Cardiac septum (tissue), 1 donor: ENCODE data around the gene UCKL1. TPM values are rescaled to one million over a fixed set of nuclear protein-coding genes. Genes with fewer than 3 reads are reported as not detected.
A peak's percentile ranks its signal among the peaks of the same experiment; 100 is the strongest.
"Not testable (repeated sequence)": the region's sequence is repeated elsewhere in the genome, so short reads cannot be mapped to it uniquely, and the experiment has no call there.

ENCODE experiments used
- DNase-seq: peaks from one replicate; pipeline ENCODE4 v3.0.0-alpha.2; 2020; ENCODE audit warnings: low spot score
- intact Hi-C: fragments of 100-400 bp; cut with DNase I; formaldehyde crosslinking; loops from one replicate; pipeline ENCODE4 v1.14.0; 2022
- total RNA-seq: library from RNA; stranded (reverse); fragmentation: NEBNext Ultra II Directional; extraction: Animal tissue kit (Norgen Biotek cat#: 25700); gene quantifications from one replicate; pipeline ENCODE4 v1.2.1, GENCODE V29; 2021
- donor health status: DM: no; HTN: no; CAD: no.

The UCKL1 gene
- total RNA-seq, 1 donor from 2014 or later = 43.2 TPM

DNA sequence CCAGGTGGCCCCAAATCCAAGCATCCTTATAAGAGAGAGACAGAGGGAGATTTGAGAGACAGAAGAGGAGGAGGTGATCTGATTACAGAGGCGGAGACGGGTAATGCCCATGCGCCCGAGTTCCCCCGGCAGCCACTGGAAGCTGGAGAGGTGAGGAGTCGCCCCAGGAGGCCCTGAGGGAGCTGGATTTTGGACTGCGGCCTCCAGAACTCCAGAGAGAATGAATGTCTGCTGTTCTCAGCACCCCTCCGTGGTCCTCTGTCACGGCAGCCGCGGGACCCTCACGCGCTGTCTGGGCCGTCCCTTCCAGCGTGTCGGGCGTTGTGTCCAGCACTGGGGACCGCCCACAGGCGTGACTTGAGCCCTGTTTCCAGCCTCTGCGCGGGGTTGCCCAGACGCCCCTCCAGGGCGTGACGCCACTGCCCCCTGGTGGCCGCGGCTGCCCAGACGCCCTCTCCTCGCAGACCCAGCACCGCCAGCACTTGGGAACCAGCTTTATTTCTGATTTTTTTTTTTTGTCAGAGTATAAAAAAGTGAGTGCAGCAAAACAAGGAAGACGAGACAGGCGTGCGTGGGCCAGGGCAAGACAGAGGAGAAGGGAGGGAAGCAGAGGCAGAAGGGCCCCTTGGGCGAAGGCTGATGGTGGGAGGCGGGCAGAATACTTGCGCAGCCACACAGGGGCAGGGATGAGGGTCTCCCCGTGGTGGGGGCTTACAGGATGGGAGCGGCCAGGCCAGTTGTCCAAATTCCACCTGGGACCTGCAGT lies 17.6 kb upstream of the UCKL1 start:
- intact Hi-C loops = loop anchor here (2.0 to 10.0 kb wide), 3 partner anchors 65 to 437 kb away; partner anchors contain the start of gene PTK6

DNA sequence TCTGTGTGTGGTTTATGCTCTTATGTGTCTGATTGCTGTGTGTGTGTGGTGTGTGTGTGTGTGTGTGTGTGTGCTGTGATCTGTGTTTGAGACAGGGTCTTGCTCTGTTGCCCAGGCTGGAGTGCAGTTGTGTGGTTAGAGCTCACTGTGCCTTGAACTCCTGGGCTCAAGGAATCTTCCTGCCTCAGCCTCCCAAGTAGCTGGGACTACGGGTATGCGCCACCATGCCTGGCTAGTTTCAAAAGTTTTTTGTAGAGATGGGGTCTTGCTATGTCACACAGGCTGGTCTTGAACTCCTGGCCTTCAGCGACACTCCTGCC lies 16.9 kb upstream of the UCKL1 start:
- no peak for DNase-seq
- intact Hi-C loops = loop anchor here (2.0 to 10.0 kb wide), 2 partner anchors 64 to 188 kb away; no protein-coding TSS in a partner anchor

More for the DNA sequence above, 17.6 kb upstream of the UCKL1 start:
- peak; percentile 93 for DNase-seq

DNA sequence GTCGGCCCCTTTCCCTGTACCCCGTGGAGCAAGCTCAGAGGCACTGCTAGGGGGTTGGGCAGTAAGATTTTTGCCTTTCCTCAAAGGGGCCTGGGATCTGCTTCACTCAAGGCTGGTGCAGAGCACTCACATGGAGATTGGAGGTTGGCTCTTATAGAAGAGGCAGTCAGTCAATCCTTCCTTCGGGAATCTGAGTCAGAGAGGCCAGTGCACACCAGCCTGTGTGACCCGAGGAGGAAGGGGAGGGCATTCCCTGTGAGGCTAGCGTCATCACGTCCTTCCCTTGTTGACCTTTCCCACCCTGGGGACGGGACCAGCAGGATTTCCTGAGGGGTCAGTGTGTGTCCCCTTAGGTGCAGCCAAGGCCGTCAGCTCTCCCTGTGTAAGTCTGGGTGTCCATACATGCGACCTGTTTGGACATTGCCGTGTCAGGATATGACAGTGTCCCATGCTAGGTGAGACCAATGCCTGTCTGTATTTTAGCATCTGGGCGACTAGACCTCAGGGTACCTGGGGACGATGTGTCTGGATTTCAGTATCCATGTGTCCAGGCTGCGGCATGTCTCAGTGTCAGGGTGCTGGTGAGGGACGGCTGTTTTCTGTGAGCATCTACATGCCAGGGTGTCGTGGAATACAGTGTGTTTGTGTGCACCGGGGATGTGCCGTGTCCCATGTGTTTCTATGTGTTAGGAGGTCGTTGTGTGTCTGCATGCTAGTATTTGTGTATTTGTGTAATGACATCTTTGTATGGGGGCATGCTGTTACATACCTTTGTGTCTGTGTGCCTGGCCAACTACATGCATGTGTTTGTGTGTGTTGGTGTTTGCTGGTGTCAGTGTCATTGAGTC lies 16.3 kb upstream of the UCKL1 start:
- DNase-seq = no peak
- intact Hi-C loops = loop anchor here (2.0 to 10.0 kb wide), 2 partner anchors 64 to 188 kb away; no protein-coding TSS in a partner anchor

DNA sequence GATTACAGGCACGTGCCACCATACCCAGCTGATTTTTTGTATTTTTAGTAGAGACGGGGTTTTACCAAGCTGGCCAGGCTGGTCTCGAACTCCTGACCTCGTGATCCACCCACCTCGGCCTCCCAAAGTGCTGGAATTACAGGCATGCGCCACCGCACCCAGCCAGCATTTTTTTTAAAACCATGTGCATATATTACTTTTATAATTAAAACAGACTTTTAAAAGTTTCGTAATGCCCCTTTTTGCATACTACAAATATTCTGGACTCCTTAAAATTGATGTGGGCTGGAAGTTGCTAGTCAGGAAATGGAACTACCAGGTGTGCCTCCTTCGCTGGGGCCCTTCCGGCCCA lies 15.7 kb upstream of the UCKL1 start:
- DNase-seq = not testable (repeated sequence)
- intact Hi-C loops = loop anchor here (2.0 to 10.0 kb wide), 2 partner anchors 63 to 187 kb away; no protein-coding TSS in a partner anchor

DNA sequence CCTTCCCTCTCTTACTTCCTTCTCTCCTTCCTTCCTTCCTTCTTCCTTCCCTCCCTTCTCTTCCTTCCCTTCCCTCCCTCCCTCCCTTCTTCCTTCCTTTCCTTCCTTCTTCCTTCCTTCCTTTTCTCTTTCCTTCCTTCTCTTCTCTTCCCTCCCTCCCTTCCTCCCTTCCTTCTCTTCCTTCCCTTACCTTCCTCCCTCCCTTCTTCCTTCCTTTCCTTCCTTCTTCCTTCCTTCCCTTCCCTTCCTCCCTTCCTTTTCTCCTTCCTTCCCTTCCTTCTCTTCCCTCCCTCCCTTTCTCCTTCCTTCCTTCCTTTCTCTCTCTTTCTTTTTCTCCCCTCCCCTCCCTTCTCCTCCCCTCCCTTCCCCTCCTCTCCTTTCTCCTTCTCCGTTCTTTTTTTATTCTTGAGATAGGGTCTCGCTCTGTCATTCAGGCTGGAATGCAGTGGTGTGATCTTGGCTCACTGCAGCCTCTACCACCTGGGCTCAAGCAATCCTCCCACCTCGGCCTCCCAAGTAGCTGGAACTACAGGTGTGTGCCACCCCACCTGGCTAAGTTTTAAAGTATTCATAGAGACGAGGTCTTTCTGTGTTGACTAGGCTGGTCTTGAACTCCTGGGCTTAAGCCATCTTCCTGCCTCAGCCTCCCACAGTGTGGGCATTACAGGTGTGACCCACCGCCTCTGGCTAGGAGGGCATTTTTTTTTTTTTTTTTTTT lies 14.7 kb upstream of the UCKL1 start:
- DNase-seq = no peak
- intact Hi-C loops = loop anchor here (10.0 kb wide), 1 partner anchor 186 kb away; no protein-coding TSS in a partner anchor

DNA sequence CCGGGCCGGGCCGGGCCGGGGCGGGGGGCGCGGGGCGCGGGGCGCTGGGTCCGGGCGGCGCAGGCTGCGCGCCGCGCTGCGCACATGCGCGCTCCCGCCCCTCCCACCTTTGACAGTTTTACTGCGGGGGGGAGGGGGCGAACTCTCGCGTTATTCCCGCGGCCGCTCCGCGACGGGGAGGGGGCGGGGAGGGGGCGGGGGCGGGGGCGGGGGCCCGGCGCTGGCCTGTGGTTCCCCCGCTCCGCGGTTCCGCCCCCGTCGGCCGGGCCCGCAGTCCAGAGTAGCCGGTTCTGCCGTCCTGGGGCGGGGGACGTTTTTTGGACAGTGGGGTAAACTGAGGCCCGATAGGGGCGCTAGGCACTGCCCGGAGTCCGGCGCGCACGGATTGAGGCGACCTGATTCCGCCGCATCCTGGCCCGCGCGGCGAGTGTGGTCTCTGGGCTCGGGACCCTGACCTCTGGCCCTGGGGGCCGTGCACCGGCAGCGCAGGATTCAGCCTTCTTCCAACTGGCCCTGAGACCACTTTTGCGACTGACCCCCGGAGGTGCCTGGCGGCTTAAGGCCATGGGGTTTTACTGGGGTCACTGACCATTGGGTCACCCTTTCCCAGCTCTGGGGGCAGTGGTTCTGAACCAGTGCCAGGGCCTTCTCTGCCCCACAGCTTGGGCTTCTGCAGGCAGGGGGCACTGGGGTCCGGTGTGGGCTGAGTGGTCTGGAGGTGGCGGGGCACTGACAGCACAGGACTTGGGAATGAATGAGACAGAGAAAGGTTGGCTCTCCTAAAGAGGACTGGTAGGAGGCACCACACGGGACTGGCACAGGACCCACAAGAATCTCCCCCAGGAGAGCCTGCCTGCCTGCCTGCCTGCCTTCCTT lies 13.9 kb upstream of the UCKL1 start, which contains the start of gene ZNF512B:
Gene ZNF512B (minus strand): TSS at position 93 of the 876 bp plus-strand sequence. CDS start 1,980 bp downstream, outside the sequence.
- DNase-seq = no peak
- intact Hi-C loops = loop anchor here (10.0 kb wide), 1 partner anchor 185 kb away; no protein-coding TSS in a partner anchor

DNA sequence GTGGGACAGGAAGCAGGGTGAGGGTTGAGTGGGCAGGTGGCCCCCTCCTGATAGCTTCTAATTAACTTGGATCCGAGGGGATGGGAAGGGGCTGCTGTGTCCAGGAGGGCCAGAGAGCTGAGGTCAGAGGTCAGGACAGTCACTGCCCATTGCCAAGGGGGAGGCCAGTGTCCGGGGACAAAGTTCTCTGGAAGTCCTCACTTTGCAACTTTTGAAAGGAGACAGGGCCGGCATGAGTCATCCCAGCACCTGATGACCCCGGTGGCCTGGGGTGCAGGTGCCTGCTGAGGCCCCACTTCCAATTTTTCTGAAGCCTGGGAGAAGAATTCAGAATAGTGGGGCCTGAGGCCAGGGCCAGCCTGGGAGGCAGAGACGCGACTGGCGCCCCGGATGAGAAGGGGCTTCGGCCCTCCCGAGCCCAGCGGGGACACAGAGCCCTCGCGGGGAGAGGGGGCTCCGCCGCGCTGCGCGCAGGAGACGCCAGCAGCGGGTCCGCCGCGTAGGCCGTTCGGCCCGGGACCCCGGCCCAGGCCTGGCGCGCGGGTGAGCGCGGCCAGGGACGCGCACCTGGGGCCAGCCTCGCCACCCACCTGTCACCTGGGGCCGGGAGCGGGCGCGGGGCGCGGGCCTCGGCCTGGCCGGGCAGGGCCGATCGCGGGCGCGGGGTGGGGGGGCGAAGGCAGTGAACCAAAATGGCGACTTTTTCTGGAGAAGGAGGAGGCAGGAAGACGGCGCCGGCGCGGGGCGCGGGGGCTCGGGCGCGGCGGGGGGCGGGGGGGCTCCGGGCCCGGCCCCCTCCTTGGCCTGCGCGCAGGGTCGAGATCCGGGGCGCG lies 12.9 kb upstream of the UCKL1 start:
- peak; percentile 72 for DNase-seq
- intact Hi-C loops = no loop called here

DNA sequence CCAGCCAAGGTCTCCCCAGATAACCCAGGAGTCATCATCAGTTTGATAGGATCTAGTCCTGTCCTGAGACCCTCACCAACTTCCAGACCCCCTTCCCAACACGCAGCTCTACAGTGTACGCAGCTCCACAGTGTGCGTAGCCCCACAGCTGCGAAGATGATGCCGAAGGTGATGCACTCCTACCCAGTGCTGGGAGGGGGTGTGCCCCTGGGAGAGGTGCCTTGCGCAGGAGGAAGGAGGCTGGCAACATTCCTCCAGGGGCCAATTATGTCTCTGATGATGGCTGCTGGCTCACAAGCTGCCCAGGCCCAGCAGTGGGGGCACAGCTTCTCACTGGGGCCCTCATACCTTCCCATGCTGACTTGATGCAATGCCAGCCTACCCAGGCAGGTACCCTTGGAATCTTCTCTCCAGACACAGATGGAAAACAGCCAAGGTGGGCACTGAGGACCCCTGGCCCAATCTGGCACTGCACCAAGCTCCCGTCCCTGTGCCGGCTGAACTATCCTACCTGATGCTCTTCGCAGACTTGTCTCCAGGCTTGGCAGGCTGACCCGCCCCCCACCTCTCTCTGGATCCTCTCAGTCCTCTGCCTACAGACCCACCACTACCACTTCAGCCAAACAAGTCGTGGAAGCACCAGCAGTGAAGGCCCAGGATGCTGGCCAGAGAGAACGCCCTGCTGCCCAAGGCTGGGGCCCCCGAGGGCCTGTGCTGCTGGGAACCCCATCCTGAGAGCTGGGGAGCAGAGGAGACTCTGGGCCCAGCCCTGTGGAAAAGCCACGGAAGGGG lies 12.1 kb upstream of the UCKL1 start:
- DNase-seq = no peak
- intact Hi-C loops = no loop called here

DNA sequence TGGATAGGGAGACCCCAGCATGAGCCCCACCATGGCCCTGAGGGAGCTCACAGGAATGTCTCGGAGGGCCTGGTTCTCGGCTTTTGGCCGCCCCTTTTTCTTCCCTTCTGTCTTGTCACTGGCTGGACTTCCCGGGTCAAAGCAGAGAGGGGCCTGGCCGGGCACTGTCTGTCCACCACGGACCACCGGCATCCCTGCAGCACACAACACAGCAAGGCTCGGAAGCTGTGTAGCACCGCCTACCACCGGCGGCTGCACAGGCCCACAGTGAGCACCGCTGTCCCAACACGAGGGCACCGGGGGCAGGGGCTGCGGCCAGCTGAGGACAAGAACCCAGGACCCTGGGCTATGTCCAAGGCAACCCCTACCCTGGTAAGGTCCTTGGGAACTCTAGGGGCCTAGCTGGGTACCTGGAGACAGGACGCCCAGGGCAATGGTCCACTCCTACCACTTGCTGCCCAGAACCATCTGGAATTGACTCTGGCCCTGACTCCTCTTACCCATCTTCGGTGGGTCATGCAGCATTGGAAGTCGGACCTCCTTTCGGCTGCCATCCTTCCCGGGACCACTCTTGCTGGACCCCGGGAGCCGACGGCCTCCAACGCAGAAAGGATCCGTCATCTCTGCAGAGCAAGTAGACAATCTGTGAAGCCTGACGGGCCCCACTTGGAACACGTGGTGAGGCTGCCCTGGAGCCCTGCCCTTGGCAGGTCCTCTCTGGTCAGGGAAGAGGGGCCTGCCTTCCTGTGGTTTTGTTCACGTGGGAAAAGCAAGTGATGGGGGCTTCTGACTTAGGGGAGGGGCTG lies 11.3 kb upstream of the UCKL1 start:
- no peak for DNase-seq

DNA sequence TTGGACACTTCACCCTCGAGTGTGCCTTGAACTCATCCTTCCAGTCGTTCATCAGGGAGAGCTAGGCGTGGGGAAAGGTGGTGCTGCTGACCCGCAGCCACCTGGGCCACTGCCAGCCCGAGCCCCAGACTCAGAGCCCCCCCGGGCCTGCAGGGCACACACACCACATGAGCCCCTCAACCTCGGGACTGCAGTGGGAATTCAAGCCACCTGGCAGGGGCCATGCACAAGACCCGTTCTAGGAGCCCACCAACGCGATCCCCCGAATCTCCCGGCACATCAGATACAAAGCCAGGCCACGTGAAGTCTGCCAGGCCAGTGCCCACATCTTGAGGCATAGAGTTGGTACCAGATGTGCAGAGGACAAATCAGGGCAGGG lies 10.7 kb upstream of the UCKL1 start:
- intact Hi-C loops = no loop called here
- DNase-seq = no peak

More for the DNA sequence above, 11.3 kb upstream of the UCKL1 start:
- intact Hi-C loops = no loop called here

DNA sequence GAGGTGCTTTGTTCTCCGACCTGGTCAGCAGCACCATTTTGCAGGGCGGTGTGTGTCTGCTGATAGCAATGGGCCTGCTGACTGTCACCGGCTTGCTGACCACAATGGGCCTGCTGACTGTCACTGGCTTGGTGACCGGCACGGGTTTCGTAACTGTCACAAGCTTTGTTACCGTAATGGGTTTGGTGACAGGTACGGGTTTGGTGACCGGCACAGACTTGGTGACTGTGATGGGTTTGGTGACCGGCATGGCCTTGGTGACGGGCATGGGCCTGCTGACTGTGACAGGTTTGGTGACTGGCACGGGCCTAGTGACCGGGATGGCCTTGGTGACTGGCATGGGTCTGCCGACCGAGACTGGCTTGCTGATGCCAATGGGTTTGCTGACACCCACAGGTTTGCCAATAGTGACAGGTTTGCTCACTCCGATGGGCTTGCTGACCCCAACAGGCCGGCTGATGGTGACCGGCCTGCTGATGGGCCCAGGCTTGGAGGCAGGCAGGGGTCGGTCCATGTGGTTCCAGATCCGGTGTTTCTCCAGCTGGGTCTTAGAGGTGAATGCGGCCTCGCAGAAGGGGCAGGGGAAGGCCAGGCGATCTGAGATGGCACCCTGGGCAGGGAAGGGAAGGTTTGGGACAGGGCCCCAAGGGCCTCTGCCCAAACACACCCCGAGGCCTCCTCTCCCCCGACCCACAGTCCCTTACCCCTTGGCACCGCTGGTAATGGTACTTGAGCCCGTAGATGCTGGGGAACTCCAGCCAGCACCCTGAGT lies 10.1 kb upstream of the UCKL1 start:
- intact Hi-C loops = no loop called here
- DNase-seq = no peak

DNA sequence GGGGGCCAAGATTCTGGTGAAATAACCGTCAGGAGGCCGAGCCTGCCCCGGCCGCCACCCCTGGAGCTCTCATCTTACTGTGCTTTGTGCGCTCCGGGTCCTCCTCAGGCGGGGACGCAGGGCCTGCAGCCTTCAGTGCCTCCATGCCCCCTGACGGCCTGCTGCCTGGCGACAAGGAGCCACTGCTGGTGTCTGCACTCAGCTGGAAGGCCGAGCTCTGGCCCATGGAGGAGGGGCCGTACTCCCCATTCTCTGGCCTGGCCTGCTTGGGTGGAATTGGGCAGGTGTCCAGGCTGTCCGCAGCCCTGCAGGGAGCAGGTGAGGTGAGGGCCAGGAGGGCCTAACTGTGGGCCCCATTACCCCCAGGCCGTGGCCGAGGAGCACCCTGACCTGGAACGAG lies 8.2 kb upstream of the UCKL1 start:
- DNase-seq = no peak
- intact Hi-C loops = no loop called here

DNA sequence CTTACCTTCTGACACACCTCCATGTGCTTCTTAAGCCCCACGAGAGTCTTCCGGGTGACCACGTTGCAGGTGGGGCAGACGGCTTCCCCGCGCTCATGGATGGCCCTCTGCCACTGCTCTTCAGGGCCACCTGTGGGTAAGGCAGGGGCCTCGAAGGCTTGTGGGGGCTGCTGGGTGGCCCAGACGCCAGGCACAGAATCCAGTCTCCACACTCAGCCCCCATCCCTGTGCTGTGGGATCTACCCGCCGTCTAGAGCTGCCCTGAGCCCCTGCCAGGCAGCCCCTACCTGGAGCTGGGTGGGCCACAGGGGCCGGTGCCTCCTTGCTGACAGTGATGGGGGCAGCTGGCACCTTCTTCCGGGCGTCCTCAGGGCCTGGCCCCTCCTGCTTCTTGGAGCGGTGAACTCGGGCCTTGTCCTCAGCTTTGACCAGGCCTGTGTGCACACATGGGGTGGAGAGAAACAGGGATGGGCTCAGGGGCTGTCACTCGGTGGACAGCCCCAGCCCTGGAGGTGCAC lies 7.6 kb upstream of the UCKL1 start:
- no peak for DNase-seq
- intact Hi-C loops = no loop called here

DNA sequence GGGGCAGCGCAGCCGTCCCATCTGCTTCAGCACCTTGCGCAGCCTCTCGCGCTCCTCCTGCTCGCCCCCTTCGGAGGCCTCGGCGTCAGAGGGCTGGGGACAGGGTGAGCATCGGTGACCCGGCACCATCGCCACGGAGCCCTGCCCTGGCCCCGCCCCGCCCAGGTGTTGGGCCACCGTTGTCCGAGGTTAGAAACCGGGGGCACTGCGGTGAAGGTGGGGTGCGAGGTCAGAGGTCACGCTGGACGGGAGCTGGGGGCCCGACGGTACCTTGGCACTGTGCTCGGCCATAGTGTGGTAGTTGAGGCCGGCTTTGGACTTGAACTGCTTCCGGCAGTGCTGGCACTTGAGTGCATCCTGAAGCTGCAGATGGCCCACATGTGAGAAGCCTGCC lies 7.1 kb upstream of the UCKL1 start:
- intact Hi-C loops = no loop called here
- DNase-seq = no peak
